GM23338 (cell line): ENCODE measurements around the gene COL9A1.

Experiments
- CREB1 ChIP-seq: fragments of 250-450 bp; sonication (Bioruptor Pico); IDR thresholded peaks from 2 replicates; pipeline ENCODE4 v1.5.0; 2020; ENCODE audit warnings: low read depth, mild to moderate bottlenecking, moderate library complexity
- CTCF ChIP-seq, 2 experiments: fragments of 200-600 bp in 1 of 2; sonication (generic) in 1 of 2; conservative IDR thresholded peaks; 2 replicates each; pipeline versions ENCODE4 v1.5.1 to v1.6.1; 2016 to 2017; ENCODE audit warnings: antibody characterized with exemption in 2 of 2, low read depth in 2 of 2, mild to moderate bottlenecking in 2 of 2, moderate library complexity in 1 of 2
- ETS1 ChIP-seq: IDR thresholded peaks from 2 replicates; pipeline ENCODE4 v1.6.1; 2016; ENCODE audit warnings: antibody characterized with exemption
- EZH2 ChIP-seq: fragments of 200-600 bp; sonication (generic); IDR thresholded peaks from one replicate; pipeline ENCODE4 v1.8.0; 2017; ENCODE audit warnings: antibody characterized with exemption, mild to moderate bottlenecking, low read depth; ENCODE audit not compliant: unreplicated experiment
- EZH2phosphoT487 ChIP-seq: fragments of 200-600 bp; sonication (generic); IDR thresholded peaks from one replicate; pipeline ENCODE4 v1.8.1; 2018; ENCODE audit warnings: antibody characterized with exemption; ENCODE audit not compliant: unreplicated experiment
- JUNB ChIP-seq: IDR thresholded peaks from one replicate; pipeline ENCODE4 v1.6.1; 2016; ENCODE audit warnings: antibody characterized with exemption; ENCODE audit not compliant: unreplicated experiment
- NANOG ChIP-seq: IDR thresholded peaks from 2 replicates; pipeline ENCODE4 v1.6.1; 2016; ENCODE audit warnings: antibody characterized with exemption, borderline replicate concordance
- POLR2AphosphoS5 ChIP-seq: IDR thresholded peaks from 2 replicates; pipeline ENCODE4 v1.6.1; 2016; ENCODE audit warnings: antibody characterized with exemption, low read depth
- REST ChIP-seq: IDR thresholded peaks from one replicate; pipeline ENCODE4 v1.6.1; 2018; ENCODE audit warnings: antibody characterized with exemption; ENCODE audit not compliant: unreplicated experiment
- STAT1 ChIP-seq: IDR thresholded peaks from one replicate; pipeline ENCODE4 v1.6.1; 2016; ENCODE audit warnings: antibody characterized with exemption; ENCODE audit not compliant: unreplicated experiment
- ZNF114 ChIP-seq: fragments of 250-450 bp; sonication (Bioruptor Pico); IDR thresholded peaks from 2 replicates; pipeline ENCODE4 v1.5.0; 2020; ENCODE audit warnings: mild to moderate bottlenecking, moderate library complexity

- TF ChIP-seq POLR2AphosphoS5, result no peak
- no peak for TF ChIP-seq CTCF (conservative IDR thresholded peaks at IDR 0.05; ENCODE audit: low read depth in 2 of 2)
- TF ChIP-seq CREB1 (CRISPR knock-in tag), result no peak
- no peak for TF ChIP-seq EZH2
- no peak for TF ChIP-seq JUNB
- no peak for TF ChIP-seq EZH2phosphoT487
- TF ChIP-seq REST, result no peak
- no peak for TF ChIP-seq ZNF114 (CRISPR knock-in tag)
- no peak for TF ChIP-seq NANOG
- TF ChIP-seq ETS1, result no peak
- TF ChIP-seq STAT1, result no peak
Measured at GRCh38 chr6:70172252-70172651, 130.6 kb downstream of the COL9A1 start.
